GM18868 (cell line): ENCODE results near the gene SLC7A4.
"Not testable (repeated sequence)": the region's sequence is repeated elsewhere in the genome, so short reads cannot be mapped to it uniquely, and the experiment has no call there.

ENCODE experiments used
- ATAC-seq: cut with Tn5 transposase; IDR thresholded peaks from one replicate; pipeline ENCODE4 v1.9.1; 2021; ENCODE audit warnings: mild to moderate bottlenecking, moderate library complexity; ENCODE audit not compliant: unreplicated experiment

The SLC7A4 gene

GRCh38 chr22:21022955-21023614 lies 9.3 kb downstream of the SLC7A4 start:
- ATAC-seq, result no peak

- ATAC-seq, result no peak
Observed at GRCh38 chr22:21022507-21022906, 9.9 kb downstream of the SLC7A4 start.

DNA sequence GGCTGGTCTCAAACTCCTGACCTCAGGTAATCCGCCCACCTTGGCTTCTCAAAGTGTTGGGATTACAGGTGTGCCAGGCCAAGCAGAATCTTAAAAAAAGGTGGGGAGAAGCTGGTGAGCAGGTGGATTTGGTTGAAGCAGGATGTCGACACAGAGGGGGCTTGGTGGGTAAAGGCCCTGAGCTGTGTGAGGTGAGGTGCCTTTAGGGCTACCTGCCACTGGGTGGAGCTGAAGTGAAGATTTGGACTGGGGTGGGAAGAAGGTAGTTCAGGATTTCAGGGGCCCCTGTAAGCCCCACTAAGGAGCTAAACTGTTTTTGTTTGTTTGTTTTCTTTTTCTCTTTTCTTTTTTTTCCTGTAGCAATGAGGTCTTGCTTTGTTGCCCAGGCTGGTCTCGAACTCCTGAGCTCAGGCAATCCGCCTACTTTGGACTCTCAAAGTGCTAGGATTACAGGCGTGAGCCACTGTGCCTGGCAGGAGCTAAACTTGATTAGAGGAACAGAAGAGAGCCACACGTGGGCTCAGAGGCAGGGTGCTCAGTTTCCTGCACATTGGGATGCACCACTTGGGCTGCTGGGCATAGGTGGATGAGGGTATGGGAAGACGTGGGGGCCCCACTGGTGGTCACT lies 11.4 kb downstream of the SLC7A4 start:
- no peak for ATAC-seq

GRCh38 chr22:21018314-21018713 lies 14.0 kb downstream of the SLC7A4 start:
- ATAC-seq, result no peak

GRCh38 chr22:21016644-21017420 lies 15.5 kb downstream of the SLC7A4 start:
- ATAC-seq, result no peak

- no peak for ATAC-seq
Observed at GRCh38 chr22:21015466-21016006, 16.8 kb downstream of the SLC7A4 start.

GRCh38 chr22:21014726-21015465 lies 17.5 kb downstream of the SLC7A4 start, which contains the start of gene P2RX6:
Gene P2RX6, plus strand, starts transcription at chr22:21015165. Its CDS starts 10 bp downstream, at chr22:21015175.
- ATAC-seq, result no peak

DNA sequence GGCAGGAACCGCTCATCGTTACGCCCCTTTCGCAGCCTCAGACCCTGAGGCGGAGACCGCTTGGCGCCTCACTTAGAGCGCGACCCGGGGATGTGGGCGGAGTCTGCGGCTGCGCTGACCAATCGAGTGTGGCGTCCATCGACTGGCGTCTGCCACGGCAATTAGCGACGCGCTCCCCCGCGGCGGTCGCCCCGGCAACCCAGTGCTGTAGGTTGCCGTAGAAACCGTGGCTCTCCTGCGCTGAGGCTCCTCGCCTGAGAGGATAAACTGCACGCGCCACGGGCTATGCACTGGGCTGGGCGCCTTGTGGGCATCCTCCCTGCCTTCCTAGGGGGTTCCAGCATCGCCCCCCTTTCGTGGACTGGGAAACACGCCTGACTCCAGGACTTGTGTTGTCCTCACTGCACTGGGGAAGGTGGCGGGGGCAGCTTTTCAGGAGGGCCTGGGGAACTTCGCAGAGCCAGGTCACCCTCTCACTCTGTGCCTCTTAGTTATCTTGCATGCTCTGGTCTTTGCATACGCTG lies 18.1 kb downstream of the SLC7A4 start:
- peak; percentile 82 for ATAC-seq

- ATAC-seq, result no peak
Observed at GRCh38 chr22:21013657-21014201, 18.6 kb downstream of the SLC7A4 start.

GRCh38 chr22:21012446-21013407 lies 19.6 kb downstream of the SLC7A4 start:
- no peak for ATAC-seq

GRCh38 chr22:21010426-21011113 lies 21.8 kb downstream of the SLC7A4 start:
- no peak for ATAC-seq

- no peak for ATAC-seq
Observed at GRCh38 chr22:21009638-21010425, 22.5 kb downstream of the SLC7A4 start.

DNA sequence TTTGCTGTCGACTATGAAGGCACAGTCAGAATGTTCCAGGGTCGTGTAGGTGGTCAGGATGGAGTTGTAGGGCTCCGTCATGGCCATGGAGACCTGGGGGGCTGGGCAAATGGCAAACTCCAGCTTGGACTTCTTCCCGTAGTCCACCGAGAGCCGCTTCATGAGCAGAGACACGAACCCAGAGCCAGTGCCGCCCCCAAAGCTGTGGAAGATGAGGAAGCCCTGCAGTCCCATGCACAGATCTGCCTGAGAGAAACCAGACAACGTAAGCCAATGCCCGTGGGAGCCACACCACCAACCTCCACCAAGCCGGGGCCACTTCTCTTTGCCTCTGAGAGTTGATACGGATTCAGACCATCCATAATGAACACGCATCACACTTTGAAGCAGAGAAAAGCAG lies 23.2 kb downstream of the SLC7A4 start:
- ATAC-seq, result not testable (repeated sequence)

GRCh38 chr22:21003782-21004181 lies 28.6 kb downstream of the SLC7A4 start:
- no peak for ATAC-seq

GRCh38 chr22:21001601-21002325 lies 30.6 kb downstream of the SLC7A4 start, which contains the start of gene THAP7:
Gene THAP7, minus strand, starts transcription at chr22:21002118. Its CDS starts 207 bp downstream, at chr22:21001911.
- peak; percentile 90 for ATAC-seq

DNA sequence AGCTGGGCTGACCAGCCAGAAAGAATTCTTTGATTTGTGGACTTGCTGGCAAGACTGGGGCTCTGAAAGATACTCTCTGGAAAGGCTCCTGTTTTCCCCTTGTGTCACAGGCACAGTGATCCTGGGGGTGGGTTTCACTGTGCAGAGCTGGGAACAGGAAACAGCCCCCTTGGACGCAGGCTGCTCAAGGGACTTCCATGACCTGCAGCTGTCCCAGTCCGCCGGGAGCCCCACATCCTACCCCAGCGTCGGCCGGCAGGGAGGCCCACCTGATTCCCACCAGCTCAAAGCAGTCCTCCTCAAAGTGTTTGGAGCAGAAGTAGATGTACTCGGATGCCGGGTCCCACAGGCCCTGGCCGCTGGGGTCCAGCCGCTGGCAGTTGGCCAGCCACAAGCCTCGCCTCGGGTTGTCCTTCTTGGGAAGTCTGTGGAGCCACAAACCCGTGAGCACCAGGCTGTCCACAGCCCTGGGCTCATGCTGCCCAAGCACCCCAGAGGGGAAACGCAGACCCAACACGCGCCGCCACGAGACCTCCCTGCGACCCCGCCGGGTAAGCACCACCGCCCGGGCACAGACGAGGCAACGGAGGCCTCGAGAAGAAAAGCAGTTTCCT lies 31.3 kb downstream of the SLC7A4 start:
- no peak for ATAC-seq
